GM10847 (cell line): ENCODE measurements around the gene ADGRG3.

ENCODE experiments used
- POLR2A ChIP-seq: IDR thresholded peaks from 2 replicates; pipeline ENCODE4 v1.6.1; 2011; ENCODE audit not compliant: insufficient read length; ENCODE audit errors: extremely low read depth

ADGRG3 gene

GRCh38 chr16:57699481-57699880 lies 31.4 kb downstream of the ADGRG3 start:
- no peak for TF ChIP-seq POLR2A

DNA sequence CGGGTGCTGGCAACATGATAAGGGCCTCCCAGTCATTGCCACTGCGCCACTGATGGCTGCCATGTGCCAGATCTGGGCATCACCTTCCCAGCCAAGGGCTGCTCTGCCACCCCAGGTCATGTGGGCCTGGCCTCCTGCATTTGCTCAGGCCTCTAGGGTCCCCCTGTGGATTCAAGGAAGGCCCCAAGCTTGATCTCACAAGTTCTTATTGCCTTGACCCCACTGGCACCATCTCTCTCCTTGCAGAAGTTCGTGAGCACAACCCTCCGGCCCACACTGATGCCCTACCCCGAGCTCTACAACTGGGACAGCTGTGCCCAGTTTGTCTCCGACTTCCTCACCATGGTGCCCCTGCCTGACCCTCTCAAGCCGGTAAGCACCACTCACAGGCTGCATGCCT lies 31.8 kb downstream of the ADGRG3 start:
- TF ChIP-seq POLR2A = no peak

DNA sequence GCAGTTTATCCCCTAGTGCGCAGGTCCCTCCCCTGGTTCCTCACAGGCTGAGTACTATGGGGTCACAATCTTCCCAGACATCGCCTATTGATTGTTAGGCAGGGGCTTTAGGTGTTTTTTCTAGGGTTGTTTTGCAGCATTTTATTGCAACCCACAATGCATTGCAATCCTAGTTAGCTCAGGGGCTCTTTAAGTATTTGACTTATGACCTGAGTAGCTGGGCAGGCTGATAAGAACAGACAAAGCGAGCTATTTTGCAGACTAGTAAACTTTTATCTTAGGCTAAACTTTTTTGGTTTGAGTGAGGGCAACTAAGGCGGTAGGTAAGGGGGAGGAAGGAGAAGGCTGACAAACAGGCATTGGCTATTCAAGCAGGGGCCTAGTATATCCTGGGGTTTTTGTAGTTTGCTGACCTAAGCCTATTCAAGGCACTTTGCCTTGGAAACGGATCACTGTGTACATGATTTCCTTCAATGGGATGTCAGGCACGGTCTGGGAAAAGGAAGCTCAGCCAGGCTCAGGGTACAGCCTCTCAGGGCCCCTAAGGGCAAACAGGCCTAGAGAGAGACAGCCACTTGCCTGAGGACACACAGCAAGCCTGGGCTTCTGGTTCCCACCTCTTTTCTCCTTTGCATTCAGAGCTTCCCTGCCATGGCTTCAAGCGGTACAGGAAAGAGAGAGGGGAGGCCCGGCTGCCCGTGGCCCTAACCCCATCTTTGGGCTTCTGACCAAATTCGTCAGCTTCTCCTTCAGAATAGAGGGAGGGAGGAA lies 32.9 kb downstream of the ADGRG3 start:
- no peak for TF ChIP-seq POLR2A

GRCh38 chr16:57701759-57702371 lies 33.8 kb downstream of the ADGRG3 start:
- TF ChIP-seq POLR2A = no peak

GRCh38 chr16:57703416-57704010 lies 35.4 kb downstream of the ADGRG3 start:
- no peak for TF ChIP-seq POLR2A

DNA sequence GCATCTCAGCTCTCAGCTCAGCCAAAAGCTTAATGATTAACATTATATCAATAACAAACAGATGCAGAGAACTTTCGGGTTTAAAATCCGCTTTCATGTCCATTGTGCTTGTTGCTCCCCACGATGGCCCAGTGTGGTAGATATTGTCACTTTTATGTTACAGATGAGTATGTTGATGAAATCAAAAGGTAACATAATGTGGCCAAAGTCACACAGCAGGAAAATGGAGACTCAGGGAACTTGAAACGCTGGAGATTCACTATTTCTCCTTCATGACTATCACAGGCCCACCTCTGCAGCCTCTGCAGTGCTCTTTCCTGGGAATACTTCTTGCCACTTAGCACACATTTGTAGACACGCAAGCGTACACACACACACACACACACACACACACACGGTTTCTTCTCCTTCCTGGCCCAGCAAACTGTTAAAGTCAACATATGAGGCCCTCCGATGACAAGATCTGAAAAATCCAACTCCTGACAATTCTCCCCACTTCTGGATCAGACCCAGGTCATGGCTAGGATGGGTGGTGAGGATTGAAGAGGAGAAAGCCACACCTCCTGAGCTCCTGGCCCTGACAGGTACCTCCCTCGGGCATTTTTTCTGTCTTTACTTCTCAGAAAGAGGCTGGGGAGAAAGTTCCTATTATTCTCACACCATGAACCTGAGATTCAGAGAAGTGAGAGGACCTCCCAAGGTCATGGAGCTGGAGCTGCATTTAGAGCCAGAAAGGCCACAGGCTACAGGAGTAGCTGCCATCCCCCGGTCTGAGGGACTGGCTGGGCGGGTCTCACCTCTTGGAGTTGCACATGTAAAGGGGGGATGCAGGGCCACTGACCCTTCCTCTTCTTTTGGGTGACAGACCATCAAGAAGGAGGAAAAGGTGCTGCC lies 36.2 kb downstream of the ADGRG3 start:
- TF ChIP-seq POLR2A = no peak

GRCh38 chr16:57704905-57705852 lies 37.1 kb downstream of the ADGRG3 start:
- no peak for TF ChIP-seq POLR2A

- no peak for TF ChIP-seq POLR2A
Observed at GRCh38 chr16:57706717-57707116, 38.6 kb downstream of the ADGRG3 start.

DNA sequence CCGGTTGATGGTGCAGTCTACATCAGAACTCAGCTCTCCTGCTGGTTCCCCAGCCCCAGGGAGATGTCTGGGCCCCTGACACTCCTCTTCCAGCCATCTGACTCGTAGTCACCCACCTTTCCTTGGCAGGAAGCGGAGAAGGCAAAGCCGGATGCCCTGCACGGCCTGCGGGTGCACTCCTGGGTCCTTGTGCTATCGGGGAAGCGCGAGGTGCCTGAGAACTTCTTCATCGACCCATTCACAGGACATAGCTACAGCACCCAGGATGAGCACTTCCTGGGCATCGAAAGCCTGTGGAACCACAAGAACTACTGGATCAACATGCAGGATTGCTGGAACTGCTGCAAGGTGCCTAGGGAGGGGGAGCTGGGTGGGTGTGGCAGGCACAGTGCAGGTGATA lies 39.2 kb downstream of the ADGRG3 start:
- no peak for TF ChIP-seq POLR2A

DNA sequence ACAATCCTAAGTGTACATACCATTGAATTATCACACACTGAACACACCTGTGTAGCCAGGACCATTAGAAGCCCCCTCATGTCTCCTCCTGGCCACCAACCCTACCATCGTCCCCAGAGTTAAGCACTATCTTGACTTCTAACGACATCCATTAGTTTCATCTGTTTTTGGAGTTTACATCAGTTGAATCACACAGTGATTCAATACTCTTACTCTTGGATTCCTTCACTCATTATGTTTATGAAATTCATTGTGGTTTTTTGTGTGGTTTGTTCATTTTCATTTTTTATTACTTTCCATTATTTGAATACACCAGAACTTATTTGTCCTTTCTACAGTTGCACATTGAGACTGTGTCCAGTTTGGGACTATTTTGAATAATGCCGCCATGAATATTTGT lies 40.1 kb downstream of the ADGRG3 start:
- TF ChIP-seq POLR2A = no peak

DNA sequence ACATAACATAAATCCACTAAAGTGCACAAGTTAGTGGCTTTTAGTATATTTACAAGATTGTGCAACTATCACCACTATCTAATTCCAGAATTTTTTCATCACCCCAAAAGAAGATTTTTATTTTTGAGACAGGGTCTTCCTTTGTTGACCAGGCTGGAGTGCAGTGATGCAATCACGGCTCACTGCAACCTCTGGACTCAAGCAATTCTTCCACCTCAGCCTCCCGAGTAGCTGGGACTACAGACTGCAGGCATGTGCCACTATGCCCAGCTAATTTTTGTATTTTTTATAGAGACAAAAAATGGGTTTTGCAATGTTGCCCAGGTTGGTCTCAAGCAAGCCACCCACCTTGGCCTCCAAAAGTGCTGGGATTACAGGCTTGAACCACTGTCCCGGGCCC lies 41.6 kb downstream of the ADGRG3 start:
- TF ChIP-seq POLR2A = no peak

- no peak for TF ChIP-seq POLR2A
Observed at GRCh38 chr16:57711346-57711745, 43.2 kb downstream of the ADGRG3 start.

DNA sequence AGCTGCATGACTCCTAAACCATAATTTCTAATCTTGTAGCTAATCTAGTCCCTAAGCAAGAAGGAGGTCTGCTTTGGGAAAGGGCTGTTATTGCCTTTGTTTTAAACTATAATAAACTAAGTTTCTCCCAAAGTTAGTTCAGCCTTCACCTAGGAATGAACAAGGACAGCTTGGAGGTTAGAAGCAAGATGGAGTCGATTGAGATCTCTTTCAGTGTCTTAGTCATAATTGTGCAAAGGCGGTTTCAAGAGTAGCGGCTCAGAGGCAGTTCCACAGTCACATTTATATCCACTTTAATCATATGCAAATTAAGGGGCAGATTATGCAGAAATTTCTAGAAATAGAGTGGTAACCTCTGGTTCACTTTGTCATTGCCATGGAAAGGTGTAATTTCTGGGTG lies 43.9 kb downstream of the ADGRG3 start:
- no peak for TF ChIP-seq POLR2A

DNA sequence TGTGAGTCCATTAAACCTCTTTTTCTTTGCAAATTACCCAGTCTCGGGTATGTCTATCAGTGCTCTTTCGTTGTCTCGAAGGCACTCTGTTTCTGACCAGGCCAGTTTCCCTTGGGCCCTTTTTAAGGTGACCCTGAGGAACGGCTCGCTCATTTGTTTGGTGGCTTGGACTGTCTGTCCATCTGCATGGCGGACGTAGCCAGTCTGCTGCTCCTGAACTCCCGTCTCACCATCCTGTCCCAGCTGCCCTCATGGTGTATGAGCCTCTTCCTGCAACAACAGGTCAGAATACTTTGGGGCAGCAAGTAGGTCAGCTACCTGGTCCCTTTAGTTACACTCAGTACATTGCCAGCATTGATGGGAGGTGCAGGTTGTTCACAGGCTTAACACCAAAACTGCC lies 45.5 kb downstream of the ADGRG3 start:
- TF ChIP-seq POLR2A = no peak

DNA sequence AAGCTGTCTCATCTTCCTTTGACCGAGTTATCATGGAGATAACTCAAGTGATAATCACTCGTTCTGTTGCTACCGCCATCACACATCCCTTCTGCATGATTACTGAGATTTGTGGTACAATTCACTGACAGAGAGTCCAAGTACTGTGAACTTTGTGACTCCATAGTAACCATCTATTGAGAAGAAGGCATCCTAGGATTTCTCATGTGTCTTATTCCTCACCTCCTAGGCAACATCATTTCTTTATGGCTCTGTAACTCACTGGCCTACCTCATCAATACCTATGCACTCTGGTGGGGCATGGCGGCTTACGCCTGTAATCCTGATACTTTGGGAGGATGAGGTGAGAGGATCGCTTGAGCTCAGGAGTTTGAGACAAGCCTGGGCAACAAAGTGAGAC lies 45.9 kb downstream of the ADGRG3 start:
- TF ChIP-seq POLR2A = no peak

GRCh38 chr16:57720142-57720575 lies 52.1 kb downstream of the ADGRG3 start:
- TF ChIP-seq POLR2A = no peak
